22Rv1 (cell line): ENCODE results near the gene NTN4.

Experiments used
- CTCF ChIP-seq: fragments of 450-650 bp; IDR thresholded peaks from 2 replicates; pipeline ENCODE4 v1.5.1; 2017; ENCODE audit warnings: mild to moderate bottlenecking
- ZFX ChIP-seq: fragments of 450-650 bp; IDR thresholded peaks from 2 replicates; pipeline ENCODE4 v1.6.1; 2017; ENCODE audit warnings: antibody characterized with exemption, borderline replicate concordance

GRCh38 chr12:95637471-95638155 is 153.0 kb downstream of the NTN4 start:
- TF ChIP-seq CTCF (no peak), ZFX (no peak)
